Heart left ventricle (tissue), 16 donors: ENCODE measurements around the gene MTCH2. TPM values are rescaled to one million over a fixed set of nuclear protein-coding genes. Genes with fewer than 3 reads are reported as not detected.
A peak's percentile ranks its signal among the peaks of the same experiment; 100 is the strongest.

Experiments
- ATAC-seq, 4 donors: fragments of 200-7000 bp; cut with Tn5 transposase; one replicate each; pipeline ENCODE4 v1.9.1; 2020 to 2022; ENCODE audit warnings: moderate library complexity in 4 of 4, mild to moderate bottlenecking in 3 of 4, moderate number of reproducible peaks in 1 of 4
- DNase-seq, 5 donors: peaks; one replicate each; pipeline ENCODE4 v3.0.0-alpha.2; 2020
- H3K27ac ChIP-seq, 12 donors: fragments of 200-600 bp; sonication (generic) in 4 of 12; one replicate each; pipeline versions ENCODE4 v1.5.0 to v1.8.0; 2016 to 2022; ENCODE audit warnings: mild to moderate bottlenecking in 2 of 12
- H3K27me3 ChIP-seq, 9 donors: fragments of 200-600 bp; sonication (generic) in 2 of 9; one replicate each; pipeline versions ENCODE4 v1.5.1 to v1.8.0; 2016 to 2022; ENCODE audit warnings: mild to moderate bottlenecking in 3 of 9
- H3K36me3 ChIP-seq, 9 donors: fragments of 200-600 bp; sonication (generic) in 2 of 9; one replicate each; pipeline versions ENCODE4 v1.5.0 to v1.8.0; 2018 to 2022; ENCODE audit warnings: mild to moderate bottlenecking in 2 of 9
- H3K4me1 ChIP-seq, 12 donors: fragments of 200-600 bp; sonication (generic) in 4 of 12; one replicate each; pipeline versions ENCODE4 v1.5.0 to v1.8.0; 2016 to 2022; ENCODE audit warnings: mild to moderate bottlenecking in 3 of 12
- H3K4me3 ChIP-seq, 12 donors: fragments of 200-600 bp; sonication (generic) in 4 of 12; one replicate each; pipeline versions ENCODE4 v1.5.0 to v1.8.0; 2017 to 2022; ENCODE audit warnings: mild to moderate bottlenecking in 9 of 12, moderate library complexity in 4 of 12
- H3K9me3 ChIP-seq, 12 donors: fragments of 200-600 bp; sonication (generic) in 4 of 12; one replicate each; pipeline versions ENCODE4 v1.5.0 to v1.8.0; 2016 to 2022; ENCODE audit warnings: mild to moderate bottlenecking in 1 of 12
- POLR2A ChIP-seq, 2 donors: fragments of 450-650 bp; IDR thresholded peaks; one replicate each; pipeline ENCODE4 v1.6.1; 2017; ENCODE audit warnings: antibody characterized with exemption in 2 of 2, mild to moderate bottlenecking in 2 of 2, moderate library complexity in 2 of 2
- WGBS, 4 donors: extraction: QIAGEN DNeasy Blood & Tissue Kit in 2 of 4; methylation state at CpG; one replicate each; pipeline versions ENCODE4 v1.1.5 to v1.1.7; 2013 to 2018; 5-methylcytosine and 5-hydroxymethylcytosine counted together
- intact Hi-C, 10 donors: fragments of 100-400 bp; cut with DNase I; formaldehyde crosslinking; loops; one replicate each; pipeline versions ENCODE4 v1.11.1 to v1.14.2; 2022
- polyA plus RNA-seq, 2 donors: library from polyadenylated mRNA; stranded (reverse); fragments of 200-250 nt; gene quantifications; one replicate each; pipeline ENCODE4 v1.2.3, GENCODE V29; 2013
- total RNA-seq, 9 donors: library from RNA; depleted of rRNA in 2 of 9; stranded (reverse); fragments of >200 nt in 2 of 9; fragmentation: NEBNext Ultra II Directional in 3 of 9; extraction: Animal tissue kit (Norgen Biotek cat#: 25700) in 3 of 9; gene quantifications; one replicate each; pipeline versions ENCODE4 v1.1.0 to v1.2.4, GENCODE V29; 2016 to 2023
- TF ChIP-seq, protein P1 (sequence below), 12 donors: fragments of 200-600 bp; sonication (generic) in 4 of 12; IDR thresholded peaks; one replicate each; pipeline versions ENCODE4 v1.5.0 to v1.8.0; 2018 to 2022; ENCODE audit warnings: antibody characterized with exemption in 12 of 12, mild to moderate bottlenecking in 5 of 12
- donor health status: ischemic (EF 13 %, LVEDD 7.1; RV severe dilation, severe dysfunction).
- donor health status: healthy with polysubstance abuse.
- donor health status: DM: no; HTN: yes; CAD: no.
- donor health status: DM: no; HTN: no; CAD: no.
- donor health status: ischemic (EF 25% LVEDD 6.9; RV normal size, moderate dysfunction).
- donor health status: ischemic (EF 25% LVEDD 5.7; RV mildly dilated, moderate dysfunction).
- donor health status: healthy.
- donor health status: DM: yes; HTN: yes; CAD: no.
- donor health status: ischemic (EF 35%, LVEDD 5.7; RV mildly dilated, moderate dysfunction).
- donor health status: nonischemic (EF 11% LVEDD 7.7; RV severe dilation, severe dysfunction).
- donor health status: DM: yes; HTN: yes; CAD: no.
- donor health status: PGD.
- donor health status: ischemic (EF 29% LVEDD 5.4; RV normal size, mild dysfunction).
- donor health status: nonischemic (EF 23%, LVEDD 6.1; RV moderate dilation, normal function).

MTCH2 gene
- total and polyA plus RNA-seq, 11 donors: 38.2 to 135 (median 95.9) TPM

DNA sequence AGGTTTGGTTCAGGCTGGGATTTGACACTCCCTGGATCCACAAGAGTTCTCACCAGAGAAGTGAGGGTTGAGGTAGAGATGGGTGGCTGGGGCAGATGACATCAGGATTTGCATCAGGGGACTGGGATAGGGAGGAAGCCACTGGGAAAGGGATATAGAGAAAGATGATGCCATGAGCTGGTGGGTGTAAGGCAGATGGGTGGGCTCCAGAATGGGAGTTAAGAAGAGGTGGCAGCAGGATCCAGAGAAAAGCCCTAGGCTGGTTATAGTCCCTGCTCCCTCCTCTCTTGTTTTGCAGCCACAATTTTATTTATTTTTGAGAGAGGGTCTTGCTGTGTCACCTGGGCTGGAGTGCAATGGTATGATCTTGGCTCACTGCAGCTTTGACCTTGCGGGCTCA is 46.4 kb downstream of the MTCH2 start:
- no peaks in the 10 kb centered on the region for H3K36me3 ChIP-seq
- H3K4me3 ChIP-seq: no peak overlapping the region
- no peak for ATAC-seq
- intact Hi-C loops: no loop called here
- peaks cover 0 to 34% (median 21%) of the 10 kb centered on the region in 9 donors for H3K27me3 ChIP-seq
- no peak for DNase-seq
- no peaks in the 10 kb centered on the region for H3K9me3 ChIP-seq
- peaks cover 0 to 26% (median 6%) of the 10 kb centered on the region in 12 donors for H3K4me1 ChIP-seq
- WGBS, 4 donors: 90 to 100% (median 94%) methylated on average over 1 of the region's 1 CpG
- H3K27ac ChIP-seq: no peak overlapping the region
- TF ChIP-seq, protein P1, sequence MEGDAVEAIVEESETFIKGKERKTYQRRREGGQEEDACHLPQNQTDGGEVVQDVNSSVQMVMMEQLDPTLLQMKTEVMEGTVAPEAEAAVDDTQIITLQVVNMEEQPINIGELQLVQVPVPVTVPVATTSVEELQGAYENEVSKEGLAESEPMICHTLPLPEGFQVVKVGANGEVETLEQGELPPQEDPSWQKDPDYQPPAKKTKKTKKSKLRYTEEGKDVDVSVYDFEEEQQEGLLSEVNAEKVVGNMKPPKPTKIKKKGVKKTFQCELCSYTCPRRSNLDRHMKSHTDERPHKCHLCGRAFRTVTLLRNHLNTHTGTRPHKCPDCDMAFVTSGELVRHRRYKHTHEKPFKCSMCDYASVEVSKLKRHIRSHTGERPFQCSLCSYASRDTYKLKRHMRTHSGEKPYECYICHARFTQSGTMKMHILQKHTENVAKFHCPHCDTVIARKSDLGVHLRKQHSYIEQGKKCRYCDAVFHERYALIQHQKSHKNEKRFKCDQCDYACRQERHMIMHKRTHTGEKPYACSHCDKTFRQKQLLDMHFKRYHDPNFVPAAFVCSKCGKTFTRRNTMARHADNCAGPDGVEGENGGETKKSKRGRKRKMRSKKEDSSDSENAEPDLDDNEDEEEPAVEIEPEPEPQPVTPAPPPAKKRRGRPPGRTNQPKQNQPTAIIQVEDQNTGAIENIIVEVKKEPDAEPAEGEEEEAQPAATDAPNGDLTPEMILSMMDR (IDR thresholded peaks at IDR 0.05): no peak
- no peak for TF ChIP-seq POLR2A (IDR thresholded peaks at IDR 0.05)

GRCh38 chr11:47595029-47595428 is 47.3 kb downstream of the MTCH2 start:
- H3K27me3 ChIP-seq: peaks cover 0 to 38% (median 28%) of the 10 kb centered on the region in 9 donors
- no peaks in the 10 kb centered on the region for H3K36me3 ChIP-seq
- ATAC-seq (peak; percentile 85 to 92 (median 88)), DNase-seq (peak in 4 of 5 donors; percentile 44 to 81 (median 67))
- H3K9me3 ChIP-seq: no peaks in the 10 kb centered on the region
- intact Hi-C loops: no loop called here
- no peak overlapping the region for H3K27ac ChIP-seq
- peaks cover 0 to 30% (median 6%) of the 10 kb centered on the region in 12 donors for H3K4me1 ChIP-seq
- H3K4me3 ChIP-seq: no peak overlapping the region
- WGBS, 4 donors: 42 to 62% (median 43%) methylated on average over 7 of the region's 7 CpGs
- TF ChIP-seq, protein P1 (IDR thresholded peaks at IDR 0.05): no peak

- no peak for ATAC-seq
- no peak for TF ChIP-seq POLR2A (IDR thresholded peaks at IDR 0.05)
- TF ChIP-seq, protein P1 (IDR thresholded peaks at IDR 0.05): no peak
- no peaks in the 10 kb centered on the region for H3K36me3 ChIP-seq
- no peak within 1 kb of the TSS for H3K27ac ChIP-seq
- H3K4me1 ChIP-seq: peaks cover 0 to 30% (median 6%) of the 10 kb centered on the region in 12 donors
- peaks cover 0 to 46% (median 28%) of the 10 kb centered on the region in 9 donors for H3K27me3 ChIP-seq
- H3K4me3 ChIP-seq: peak within 1 kb of the TSS in 7 of 12 donors; percentile 12 to 44 (median 35)
- no peaks in the 10 kb centered on the region for H3K9me3 ChIP-seq
- no peak for DNase-seq
- WGBS, 4 donors: 3 to 7% (median 5%) methylated on average over 26 to 48 of the region's 48 CpGs
- intact Hi-C loops: no loop called here
Observed at GRCh38 chr11:47593934-47594855, 48.2 kb downstream of the MTCH2 start, which contains the start of gene C1QTNF4. TSS of gene C1QTNF4 (minus strand) at chr11:47594411. CDS start at chr11:47590810, 3,601 bp downstream.

GRCh38 chr11:47593492-47593933 is 48.8 kb downstream of the MTCH2 start:
- ATAC-seq (no peak), DNase-seq (no peak)
- no peaks in the 10 kb centered on the region for H3K36me3 ChIP-seq
- no peak for TF ChIP-seq POLR2A (IDR thresholded peaks at IDR 0.05)
- TF ChIP-seq, protein P1 (IDR thresholded peaks at IDR 0.05): no peak
- H3K4me1 ChIP-seq: peaks cover 0 to 30% (median 6%) of the 10 kb centered on the region in 12 donors
- 7 to 18% (median 15%) methylated on average over 6 of the region's 6 CpGs for WGBS, 4 donors
- intact Hi-C loops: no loop called here
- H3K4me3 ChIP-seq: peak overlapping the region in 1 of 12 donors; percentile 35
- H3K9me3 ChIP-seq: no peaks in the 10 kb centered on the region
- H3K27me3 ChIP-seq: peaks cover 0 to 46% (median 28%) of the 10 kb centered on the region in 9 donors
- H3K27ac ChIP-seq: no peak overlapping the region
